DMS114 treated with DMSO at 0.1 percent for 48 hours (cell line): Measurements from ENCODE around the gene NUMB.

ENCODE experiments used
- DNase-seq: peaks from one replicate; lab custom pipeline; 2025; ENCODE audit not compliant: unreplicated experiment; lab: John Stamatoyannopoulos, UW

The NUMB gene

GRCh38 chr14:73262427-73263183 lies 195.7 kb downstream of the NUMB start:
- no peak for DNase-seq

GRCh38 chr14:73261520-73262426 lies 196.6 kb downstream of the NUMB start:
- no peak for DNase-seq

- DNase-seq: no peak
Measured at GRCh38 chr14:73261075-73261474, 197.3 kb downstream of the NUMB start.

GRCh38 chr14:73260574-73260973 lies 197.8 kb downstream of the NUMB start:
- no peak for DNase-seq

GRCh38 chr14:73259837-73260236 lies 198.5 kb downstream of the NUMB start:
- DNase-seq: no peak

GRCh38 chr14:73258845-73259611 lies 199.3 kb downstream of the NUMB start:
- DNase-seq: no peak

GRCh38 chr14:73258076-73258475 lies 200.3 kb downstream of the NUMB start:
- DNase-seq: no peak

GRCh38 chr14:73255693-73256225 lies 202.6 kb downstream of the NUMB start:
- DNase-seq: no peak

GRCh38 chr14:73255005-73255400 lies 203.3 kb downstream of the NUMB start:
- DNase-seq: no peak

- DNase-seq: no peak
Measured at GRCh38 chr14:73254247-73255004, 203.9 kb downstream of the NUMB start.

GRCh38 chr14:73253721-73254120 lies 204.6 kb downstream of the NUMB start:
- DNase-seq: no peak

- no peak for DNase-seq
Measured at GRCh38 chr14:73253323-73253610, 205.1 kb downstream of the NUMB start.

GRCh38 chr14:73252491-73253322 lies 205.6 kb downstream of the NUMB start:
- DNase-seq: no peak

GRCh38 chr14:73251516-73252215 lies 206.7 kb downstream of the NUMB start:
- DNase-seq: no peak

GRCh38 chr14:73250781-73251500 lies 207.4 kb downstream of the NUMB start:
- no peak for DNase-seq

GRCh38 chr14:73250317-73250713 lies 208.0 kb downstream of the NUMB start:
- DNase-seq: no peak

- DNase-seq: no peak
Measured at GRCh38 chr14:73249564-73250316, 208.6 kb downstream of the NUMB start.

GRCh38 chr14:73249108-73249507 lies 209.2 kb downstream of the NUMB start:
- DNase-seq: no peak
